Mesenchymal stem cell (in vitro differentiated cells and primary cell): ENCODE data around the gene DNAH10.

Source experiments
- DNase-seq: peaks from one replicate; pipeline ENCODE4 v3.0.0-alpha.2; 2013
- H2AFZ ChIP-seq: one replicate; pipeline ENCODE4 v1.6.1; 2013; ENCODE audit warnings: low read depth, mild to moderate bottlenecking, control low read depth, inconsistent platforms, low read length, moderate library complexity
- H2AK5ac ChIP-seq: 2 replicates; pipeline ENCODE4 v1.6.1; 2013; ENCODE audit warnings: low read length, moderate library complexity, mild to moderate bottlenecking, inconsistent platforms; ENCODE audit not compliant: severe bottlenecking
- H2BK120ac ChIP-seq: one replicate; pipeline ENCODE4 v1.6.1; 2013; ENCODE audit warnings: low read depth, mild to moderate bottlenecking, inconsistent platforms, low read length, moderate library complexity
- H2BK12ac ChIP-seq, 2 experiments: one replicate each; pipeline ENCODE4 v1.6.1; 2013; ENCODE audit warnings: inconsistent platforms in 2 of 2, low read length in 2 of 2, mild to moderate bottlenecking in 2 of 2, moderate library complexity in 2 of 2, control low read depth in 1 of 2
- H2BK15ac ChIP-seq: one replicate; pipeline ENCODE4 v1.6.1; 2013; ENCODE audit warnings: mild to moderate bottlenecking, low read depth, inconsistent platforms; ENCODE audit not compliant: poor library complexity, severe bottlenecking
- H2BK5ac ChIP-seq: 2 replicates; pipeline ENCODE4 v1.6.1; 2013; ENCODE audit warnings: low read depth, mild to moderate bottlenecking, low read length, control low read depth, inconsistent platforms; ENCODE audit not compliant: poor library complexity, severe bottlenecking
- H3K14ac ChIP-seq, 2 experiments: one replicate each; pipeline ENCODE4 v1.6.1; 2013; ENCODE audit warnings: inconsistent platforms in 2 of 2, low read length in 2 of 2, control low read depth in 1 of 2, mild to moderate bottlenecking in 1 of 2, moderate library complexity in 1 of 2
- H3K18ac ChIP-seq, 2 experiments: one replicate each; pipeline ENCODE4 v1.6.1; 2013; ENCODE audit warnings: inconsistent platforms in 2 of 2, low read length in 2 of 2, control low read depth in 1 of 2, low read depth in 1 of 2, mild to moderate bottlenecking in 1 of 2
- H3K23ac ChIP-seq, 2 experiments: one replicate each; pipeline ENCODE4 v1.6.1; 2013; ENCODE audit warnings: inconsistent platforms in 2 of 2, low read length in 2 of 2, mild to moderate bottlenecking in 2 of 2, moderate library complexity in 2 of 2, control low read depth in 1 of 2
- H3K27ac ChIP-seq: 2 replicates; pipeline ENCODE4 v1.5.1; 2013; ENCODE audit warnings: mild to moderate bottlenecking, moderate library complexity, low read length, control low read depth, inconsistent platforms; ENCODE audit not compliant: poor library complexity, severe bottlenecking
- H3K27me3 ChIP-seq, 2 experiments: 2 replicates each; pipeline versions ENCODE4 v1.6.1 to v1.7.0; 2013; ENCODE audit warnings: low read length in 2 of 2, mild to moderate bottlenecking in 2 of 2, moderate library complexity in 2 of 2, control low read depth in 1 of 2, inconsistent platforms in 1 of 2; ENCODE audit not compliant: control insufficient read depth in 1 of 2, insufficient read depth in 1 of 2
- H3K36me3 ChIP-seq, 2 experiments: 2 replicates each; pipeline versions ENCODE4 v1.6.1 to v1.7.0; 2013; ENCODE audit warnings: low read length in 2 of 2, control low read depth in 1 of 2, inconsistent platforms in 1 of 2, low read depth in 1 of 2, mild to moderate bottlenecking in 1 of 2; ENCODE audit not compliant: insufficient read depth in 2 of 2, control insufficient read depth in 1 of 2
- H3K4ac ChIP-seq, 2 experiments: one replicate each; pipeline ENCODE4 v1.6.1; 2013; ENCODE audit warnings: inconsistent platforms in 2 of 2, low read length in 2 of 2, mild to moderate bottlenecking in 2 of 2, moderate library complexity in 2 of 2, control low read depth in 1 of 2, low read depth in 1 of 2
- H3K4me1 ChIP-seq: 2 replicates; pipeline ENCODE4 v1.6.1; 2013; ENCODE audit warnings: low read depth, low read length, control low read depth; ENCODE audit not compliant: control insufficient read depth, insufficient read depth
- H3K4me2 ChIP-seq: 2 replicates; pipeline ENCODE4 v1.6.1; 2013; ENCODE audit warnings: low read length, mild to moderate bottlenecking, inconsistent platforms; ENCODE audit not compliant: poor library complexity, severe bottlenecking
- H3K4me3 ChIP-seq, 2 experiments: 2 replicates each; pipeline versions ENCODE4 v1.5.1 to v1.7.0; 2013; ENCODE audit warnings: low read length in 2 of 2, mild to moderate bottlenecking in 2 of 2, control low read depth in 1 of 2, low read depth in 1 of 2; ENCODE audit not compliant: insufficient read depth in 1 of 2
- H3K79me1 ChIP-seq: replicated peaks from 2 replicates; pipeline ENCODE4 v1.6.1; 2013; ENCODE audit warnings: mild to moderate bottlenecking, control low read depth, low read length, inconsistent platforms; ENCODE audit not compliant: poor library complexity, severe bottlenecking
- H3K9ac ChIP-seq: 2 replicates; pipeline ENCODE4 v1.7.0; 2013; ENCODE audit warnings: mild to moderate bottlenecking, low read length, moderate library complexity
- H3K9me3 ChIP-seq: 2 replicates; pipeline ENCODE4 v1.7.0; 2013; ENCODE audit warnings: mild to moderate bottlenecking, low read length; ENCODE audit not compliant: control insufficient read depth
- H4K8ac ChIP-seq: one replicate; pipeline ENCODE4 v1.6.1; 2013; ENCODE audit warnings: inconsistent platforms, mild to moderate bottlenecking, low read length, moderate library complexity
- H4K91ac ChIP-seq: one replicate; pipeline ENCODE4 v1.6.1; 2013; ENCODE audit warnings: mild to moderate bottlenecking, low read length, inconsistent platforms
- WGBS: methylation state at CpG from one replicate; pipeline ENCODE4 v1.1.7; 2013; ENCODE audit warnings: mixed read lengths; 5-methylcytosine and 5-hydroxymethylcytosine counted together

DNAH10 gene

DNA sequence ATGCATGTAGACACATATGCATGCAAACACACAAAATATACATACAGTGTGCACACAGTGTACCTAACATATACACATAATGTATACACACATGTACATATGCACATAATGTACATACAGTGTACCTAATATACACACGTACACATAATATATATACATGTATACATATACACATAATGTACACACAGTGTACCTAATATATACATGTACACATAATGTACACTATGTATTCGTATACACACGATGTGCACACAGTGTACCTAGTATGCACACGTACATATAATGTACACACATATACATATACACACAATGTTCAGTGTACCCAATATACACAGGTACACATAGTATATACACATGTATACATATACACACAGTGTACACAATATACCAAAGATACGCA, 70.0 kb downstream of the DNAH10 start:
- Histone ChIP-seq H2BK15ac (no peak overlapping the region), H2BK120ac (no peak overlapping the region), H2BK5ac (no peak overlapping the region), H2AK5ac (no peak overlapping the region), H3K9ac (no peak overlapping the region), H3K4me1 (no peaks in the 10 kb centered on the region), H3K4me3 (no peak overlapping the region), H3K27me3 (no peaks in the 10 kb centered on the region), H3K79me1 (no peaks in the 10 kb centered on the region), H3K36me3 (no peaks in the 10 kb centered on the region), H3K9me3 (peaks cover 62% of the 10 kb centered on the region), H3K4me2 (no peak overlapping the region), H2BK12ac (no peak overlapping the region), H4K91ac (no peak overlapping the region), H4K8ac (no peak overlapping the region), H3K14ac (no peak overlapping the region), H2AFZ (no peak overlapping the region), H3K18ac (no peak overlapping the region), H3K27ac (no peak overlapping the region), H3K23ac (no peak overlapping the region), H3K4ac (no peak overlapping the region)
- no peak for DNase-seq
- 91% methylated on average over 4 of the region's 5 CpGs for WGBS

GRCh38 chr12:123833830-123834229, 71.7 kb downstream of the DNAH10 start:
- H4K8ac ChIP-seq: no peak overlapping the region
- H2BK5ac ChIP-seq: no peak overlapping the region
- H3K4ac ChIP-seq: no peak overlapping the region

GRCh38 chr12:123834845-123835244, 72.7 kb downstream of the DNAH10 start:
- Histone ChIP-seq H3K9ac (no peak overlapping the region), H3K27me3 (peaks cover 7% of the 10 kb centered on the region in 2 experiments), H2AK5ac (no peak overlapping the region), H3K4me3 (no peak overlapping the region), H3K18ac (no peak overlapping the region), H3K36me3 (no peaks in the 10 kb centered on the region), H3K4me1 (no peaks in the 10 kb centered on the region), H2BK5ac (no peak overlapping the region), H3K9me3 (peaks cover 38% of the 10 kb centered on the region), H2BK12ac (no peak overlapping the region), H3K4ac (no peak overlapping the region), H2AFZ (no peak overlapping the region), H3K23ac (no peak overlapping the region), H2BK120ac (no peak overlapping the region), H3K79me1 (no peaks in the 10 kb centered on the region), H3K14ac (no peak overlapping the region), H2BK15ac (no peak overlapping the region), H4K91ac (no peak overlapping the region), H3K4me2 (no peak overlapping the region), H3K27ac (no peak overlapping the region), H4K8ac (no peak overlapping the region)
- DNase-seq: no peak
- WGBS: 73% methylated on average over 5 of the region's 5 CpGs

More at GRCh38 chr12:123833830-123834229, 71.7 kb downstream of the DNAH10 start:
- DNase-seq: no peak
- no peak overlapping the region for H3K4me3 ChIP-seq
- H3K27ac ChIP-seq: no peak overlapping the region
- H3K23ac ChIP-seq: no peak overlapping the region
- no peaks in the 10 kb centered on the region for H3K36me3 ChIP-seq
- no peak overlapping the region for H2AK5ac ChIP-seq
- H3K14ac ChIP-seq: no peak overlapping the region
- H3K9me3 ChIP-seq: peaks cover 48% of the 10 kb centered on the region
- no peak overlapping the region for H2BK120ac ChIP-seq
- H2BK15ac ChIP-seq: no peak overlapping the region
- H3K9ac ChIP-seq: no peak overlapping the region
- no peak overlapping the region for H3K18ac ChIP-seq
- no peak overlapping the region for H2AFZ ChIP-seq
- H3K4me1 ChIP-seq: no peaks in the 10 kb centered on the region
- H2BK12ac ChIP-seq: no peak overlapping the region
- H3K4me2 ChIP-seq: no peak overlapping the region
- H4K91ac ChIP-seq: no peak overlapping the region
- no peaks in the 10 kb centered on the region for H3K79me1 ChIP-seq
- peaks cover 6 to 7% of the 10 kb centered on the region in 2 experiments for H3K27me3 ChIP-seq

DNA sequence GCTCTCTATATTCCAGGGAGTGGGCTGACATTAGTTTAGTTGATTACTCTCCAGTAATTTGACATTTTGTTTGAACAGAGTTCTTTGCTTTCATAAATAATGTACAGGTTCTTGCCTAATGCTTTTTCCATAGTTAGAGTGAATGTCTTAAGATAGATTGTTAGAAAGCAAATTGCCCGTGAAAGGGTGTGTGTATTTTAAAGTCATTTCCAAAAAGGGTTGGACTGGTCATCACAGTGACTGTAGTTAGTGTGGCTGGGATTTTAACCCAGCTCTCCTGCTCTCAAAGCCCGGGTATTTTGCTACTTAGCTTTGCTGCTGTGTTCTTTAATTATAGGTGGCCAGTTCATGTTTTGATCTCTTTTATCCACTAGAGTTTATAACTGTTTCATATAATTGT, 74.2 kb downstream of the DNAH10 start:
- Histone ChIP-seq H2BK12ac (no peak overlapping the region), H3K14ac (no peak overlapping the region), H2BK5ac (no peak overlapping the region), H2AFZ (no peak overlapping the region), H3K27me3 (peaks cover 7 to 14% of the 10 kb centered on the region in 2 experiments), H3K79me1 (no peaks in the 10 kb centered on the region), H2BK15ac (no peak overlapping the region), H2BK120ac (no peak overlapping the region), H3K36me3 (no peaks in the 10 kb centered on the region), H2AK5ac (no peak overlapping the region), H4K91ac (no peak overlapping the region), H3K4me1 (no peaks in the 10 kb centered on the region), H3K27ac (no peak overlapping the region), H3K4me2 (no peak overlapping the region), H3K18ac (no peak overlapping the region), H3K9me3 (peaks cover 29% of the 10 kb centered on the region), H3K4me3 (no peak overlapping the region), H3K23ac (no peak overlapping the region), H3K9ac (no peak overlapping the region), H3K4ac (no peak overlapping the region), H4K8ac (no peak overlapping the region)
- WGBS: 79% methylated on average over 2 of the region's 2 CpGs
- DNase-seq: no peak
